GM23248 (cell line): ENCODE measurements around the gene NAALADL2. TPM values are rescaled to one million over a fixed set of nuclear protein-coding genes. Genes with fewer than 3 reads are reported as not detected.

Experiments
- DNase-seq: peaks from one replicate; pipeline ENCODE4 v3.0.0-alpha.2; 2015
- H2AFZ ChIP-seq: fragments of 200-600 bp; sonication (generic); 2 replicates; pipeline ENCODE4 v1.6.1; 2016; ENCODE audit warnings: antibody characterized with exemption
- H3F3A ChIP-seq: fragments of 200-600 bp; sonication (generic); 2 replicates; pipeline ENCODE4 v1.6.1; 2016; ENCODE audit warnings: mild to moderate bottlenecking, antibody characterized with exemption, mixed run types; ENCODE audit not compliant: insufficient read depth
- H3K27ac ChIP-seq: fragments of 200-600 bp; sonication (generic); 2 replicates; pipeline ENCODE4 v1.5.1; 2016; ENCODE audit warnings: mild to moderate bottlenecking
- H3K27me3 ChIP-seq: fragments of 200-600 bp; sonication (generic); replicated peaks from 2 replicates; pipeline ENCODE4 v1.6.1; 2016; ENCODE audit warnings: mild to moderate bottlenecking; ENCODE audit not compliant: insufficient read depth
- H3K36me3 ChIP-seq: fragments of 200-600 bp; sonication (generic); 2 replicates; pipeline ENCODE4 v1.6.1; 2016; ENCODE audit warnings: low read depth, mild to moderate bottlenecking
- H3K4me1 ChIP-seq: fragments of 200-600 bp; sonication (generic); 2 replicates; pipeline ENCODE4 v1.6.1; 2016; ENCODE audit warnings: mild to moderate bottlenecking; ENCODE audit not compliant: insufficient read depth
- H3K4me2 ChIP-seq: fragments of 200-600 bp; sonication (generic); one replicate; pipeline ENCODE4 v1.6.1; 2016; ENCODE audit warnings: mild to moderate bottlenecking; ENCODE audit not compliant: unreplicated experiment
- H3K4me3 ChIP-seq: fragments of 200-600 bp; sonication (generic); 2 replicates; pipeline ENCODE4 v1.5.1; 2016; ENCODE audit warnings: mild to moderate bottlenecking
- H3K79me2 ChIP-seq: fragments of 200-600 bp; sonication (generic); 2 replicates; pipeline ENCODE4 v1.6.1; 2016; ENCODE audit warnings: mild to moderate bottlenecking; ENCODE audit not compliant: insufficient read depth
- H3K9ac ChIP-seq: fragments of 200-600 bp; sonication (generic); 2 replicates; pipeline ENCODE4 v1.6.1; 2016; ENCODE audit warnings: mild to moderate bottlenecking
- H3K9me2 ChIP-seq: fragments of 200-600 bp; sonication (generic); 2 replicates; pipeline ENCODE4 v1.6.1; 2016; ENCODE audit warnings: mixed run types, mild to moderate bottlenecking, moderate library complexity; ENCODE audit not compliant: insufficient read depth
- H3K9me3 ChIP-seq: fragments of 200-600 bp; sonication (generic); one replicate; pipeline ENCODE4 v1.6.1; 2017; ENCODE audit warnings: low read depth
- H4K20me1 ChIP-seq: fragments of 200-600 bp; sonication (generic); 2 replicates; pipeline ENCODE4 v1.6.0; 2016; ENCODE audit not compliant: insufficient read depth
- EZH2 ChIP-seq: fragments of 200-600 bp; sonication (generic); IDR thresholded peaks from 2 replicates; pipeline ENCODE4 v1.6.1; 2018; ENCODE audit warnings: antibody characterized with exemption, mild to moderate bottlenecking; ENCODE audit not compliant: insufficient read depth, poor library complexity, severe bottlenecking
- EZH2phosphoT487 ChIP-seq: fragments of 200-600 bp; sonication (generic); IDR thresholded peaks from 2 replicates; pipeline ENCODE4 v1.6.1; 2018; ENCODE audit warnings: antibody characterized with exemption, moderate library complexity, mild to moderate bottlenecking, low read depth; ENCODE audit not compliant: insufficient read depth
- WGBS, 2 experiments: methylation state at CpG; one replicate each; pipeline ENCODE4 v1.1.6; 2015 to 2017; ENCODE audit warnings: low lambda C conversion rate in 2 of 2, low coverage in 1 of 2; ENCODE audit errors: missing lambda C conversion rate in 2 of 2; 5-methylcytosine and 5-hydroxymethylcytosine counted together
- in situ Hi-C: fragments of 300-500 bp; cut with MboI; formaldehyde crosslinking; loops from 2 replicates; pipeline ENCODE4 v1.15.0; 2020
- polyA plus RNA-seq: library from polyadenylated mRNA; unstranded; fragments of >200 nt; fragmentation: Nextera tagmentation; extraction: Ambion mirVana; gene quantifications from 2 replicates; pipeline ENCODE4 v1.2.1, GENCODE V29; 2016
- total RNA-seq: library from RNA; depleted of rRNA; stranded (reverse); fragments of >200 nt; shearing (Covaris generic); gene quantifications from 2 replicates; pipeline ENCODE4 v1.2.3, GENCODE V29; 2014

The NAALADL2 gene
- total and polyA plus RNA-seq, 2 experiments from 2014 or later = 20.5 to 81.0 TPM

GRCh38 chr3:175495331-175495730, 636.2 kb downstream of the NAALADL2 start:
- Histone ChIP-seq H3K9me3 (no peaks in the 10 kb centered on the region), H3K9ac (no peak overlapping the region), H3K79me2 (no peaks in the 10 kb centered on the region), H4K20me1 (no peaks in the 10 kb centered on the region), H3K4me1 (no peaks in the 10 kb centered on the region), H3K36me3 (no peaks in the 10 kb centered on the region), H3K4me2 (no peak overlapping the region), H2AFZ (no peak overlapping the region), H3F3A (no peaks in the 10 kb centered on the region), H3K9me2 (no peaks in the 10 kb centered on the region), H3K27ac (no peak overlapping the region), H3K27me3 (no peaks in the 10 kb centered on the region), H3K4me3 (no peak overlapping the region)
- no peak for DNase-seq
- in situ Hi-C loops = no loop called here
- 82 to 83% methylated on average over 3 of the region's 3 CpGs for WGBS, 2 experiments
- TF ChIP-seq EZH2 (no peak), EZH2phosphoT487 (no peak)

DNA sequence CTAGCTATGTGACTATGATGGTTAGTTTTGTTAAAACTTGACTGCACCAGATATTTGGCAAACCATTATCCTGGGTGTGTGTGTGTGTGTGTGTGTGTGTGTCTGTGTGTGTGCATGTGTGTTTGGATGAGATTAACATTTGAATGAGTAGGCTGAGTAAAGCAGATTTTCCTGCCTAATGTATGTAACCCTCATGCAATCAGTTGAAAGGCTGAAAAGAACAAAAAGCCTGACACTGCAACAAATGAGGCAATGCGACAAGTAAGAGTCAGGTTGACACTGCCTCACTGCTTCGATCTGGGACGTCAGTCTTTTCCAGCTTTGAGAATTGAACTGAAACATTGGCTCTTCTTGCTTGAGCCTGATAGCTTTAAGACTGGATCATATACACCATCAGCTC, 643.0 kb downstream of the NAALADL2 start:
- in situ Hi-C loops = no loop called here
- H4K20me1 ChIP-seq = no peaks in the 10 kb centered on the region
- no peak overlapping the region for H3K4me3 ChIP-seq
- no peaks in the 10 kb centered on the region for H3K9me2 ChIP-seq
- 36 to 47% methylated on average over 3 of the region's 3 CpGs for WGBS, 2 experiments
- no peak overlapping the region for H3K4me2 ChIP-seq
- H3K9me3 ChIP-seq = no peaks in the 10 kb centered on the region
- no peak for DNase-seq
- no peaks in the 10 kb centered on the region for H3F3A ChIP-seq
- no peaks in the 10 kb centered on the region for H3K36me3 ChIP-seq
- no peak overlapping the region for H3K27ac ChIP-seq
- no peaks in the 10 kb centered on the region for H3K79me2 ChIP-seq
- H3K4me1 ChIP-seq = no peaks in the 10 kb centered on the region
- no peak overlapping the region for H3K9ac ChIP-seq
- H2AFZ ChIP-seq = no peak overlapping the region
- no peaks in the 10 kb centered on the region for H3K27me3 ChIP-seq
- TF ChIP-seq EZH2 = no peak
- no peak for TF ChIP-seq EZH2phosphoT487

DNA sequence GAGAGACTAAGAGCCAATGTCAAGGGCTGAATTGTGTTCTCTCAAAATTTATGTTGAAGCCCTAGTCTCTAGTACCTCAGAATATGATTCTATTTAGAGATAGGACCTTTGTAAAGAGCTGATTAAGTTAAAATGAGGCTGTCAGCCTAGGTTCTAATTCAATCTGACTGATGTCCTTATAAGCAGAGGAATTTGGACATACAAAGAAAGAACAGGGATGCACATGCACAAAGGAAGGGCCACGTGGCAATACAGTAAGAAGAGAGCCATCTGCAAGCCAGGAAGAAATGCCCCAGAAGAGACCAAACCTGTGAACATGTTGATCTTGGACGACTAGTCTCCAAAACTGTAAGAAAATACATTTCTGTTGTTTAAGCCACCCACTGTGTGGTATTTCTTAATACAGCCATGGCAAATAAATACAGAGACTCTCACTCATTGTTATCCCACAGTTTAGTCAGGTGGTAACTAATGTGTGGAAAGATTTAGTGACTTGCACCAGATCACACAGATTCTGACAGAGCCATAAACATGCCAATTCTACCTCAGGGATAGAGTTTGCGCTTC, 652.2 kb downstream of the NAALADL2 start:
- no peaks in the 10 kb centered on the region for H3K9me2 ChIP-seq
- TF ChIP-seq EZH2phosphoT487 = no peak
- TF ChIP-seq EZH2 = no peak
- no peak for DNase-seq
- no peak overlapping the region for H3K4me2 ChIP-seq
- in situ Hi-C loops = no loop called here
- H4K20me1 ChIP-seq = no peaks in the 10 kb centered on the region
- WGBS, 2 experiments = 55 to 68% methylated on average over 3 of the region's 3 CpGs
- no peaks in the 10 kb centered on the region for H3K4me1 ChIP-seq
- H3K9ac ChIP-seq = no peak overlapping the region
- H3K27ac ChIP-seq = no peak overlapping the region
- no peak overlapping the region for H3K4me3 ChIP-seq
- no peaks in the 10 kb centered on the region for H3K79me2 ChIP-seq
- no peaks in the 10 kb centered on the region for H3K36me3 ChIP-seq
- no peaks in the 10 kb centered on the region for H3F3A ChIP-seq
- no peaks in the 10 kb centered on the region for H3K27me3 ChIP-seq
- H2AFZ ChIP-seq = no peak overlapping the region
- no peaks in the 10 kb centered on the region for H3K9me3 ChIP-seq

DNA sequence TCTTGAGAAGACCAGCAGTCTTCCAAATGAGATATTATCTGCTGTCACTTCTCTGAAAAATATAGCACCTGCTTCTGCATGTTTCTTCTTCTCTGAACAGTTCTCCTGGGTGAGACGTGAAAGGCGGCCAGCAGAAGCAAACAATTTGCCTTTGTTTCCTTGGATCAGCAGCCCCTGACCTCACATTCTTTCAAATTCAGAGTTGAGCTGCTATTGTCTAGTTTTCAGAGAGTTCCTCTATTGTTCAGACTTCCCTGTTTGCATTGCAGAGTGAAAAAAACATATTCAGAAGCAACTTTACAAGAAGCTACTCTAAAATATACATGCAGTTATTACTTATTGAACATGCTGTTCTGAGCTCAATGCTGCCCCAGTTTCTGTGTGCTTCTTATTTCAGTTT, 653.6 kb downstream of the NAALADL2 start:
- H3K27me3 ChIP-seq = no peaks in the 10 kb centered on the region
- no peak for TF ChIP-seq EZH2phosphoT487
- TF ChIP-seq EZH2 = no peak
- H2AFZ ChIP-seq = no peak overlapping the region
- H3K79me2 ChIP-seq = no peaks in the 10 kb centered on the region
- H3K9ac ChIP-seq = no peak overlapping the region
- 91 to 92% methylated on average over 2 of the region's 2 CpGs for WGBS, 2 experiments
- H3K4me3 ChIP-seq = no peak overlapping the region
- no peak overlapping the region for H3K4me2 ChIP-seq
- no peak overlapping the region for H3K27ac ChIP-seq
- H3K36me3 ChIP-seq = no peaks in the 10 kb centered on the region
- H3K9me2 ChIP-seq = no peaks in the 10 kb centered on the region
- in situ Hi-C loops = no loop called here
- H3K9me3 ChIP-seq = no peaks in the 10 kb centered on the region
- no peak for DNase-seq
- H3K4me1 ChIP-seq = no peaks in the 10 kb centered on the region
- H4K20me1 ChIP-seq = no peaks in the 10 kb centered on the region
- H3F3A ChIP-seq = no peaks in the 10 kb centered on the region

DNA sequence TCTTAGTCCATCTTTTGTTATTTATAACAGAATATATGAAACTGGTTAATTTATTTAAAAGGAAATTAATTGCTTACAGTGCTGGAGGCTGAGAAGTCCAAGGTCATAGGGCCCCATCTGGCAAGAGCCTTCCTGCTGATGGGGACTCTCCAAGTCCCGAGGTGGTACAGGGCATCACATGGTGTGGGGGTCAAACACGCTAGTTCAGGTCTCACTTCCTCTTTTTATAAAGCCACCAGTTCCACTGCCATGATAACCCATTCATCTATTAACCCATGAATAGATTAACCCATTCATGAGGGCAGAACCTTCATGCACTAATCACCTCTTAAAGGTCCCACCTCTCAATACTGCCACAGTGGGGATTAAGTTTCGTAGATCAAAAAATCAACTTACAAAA, 659.3 kb downstream of the NAALADL2 start:
- 71 to 82% methylated on average over 3 of the region's 3 CpGs for WGBS, 2 experiments
- H3K4me2 ChIP-seq = no peak overlapping the region
- no peaks in the 10 kb centered on the region for H3K9me2 ChIP-seq
- H3K4me1 ChIP-seq = no peaks in the 10 kb centered on the region
- in situ Hi-C loops = no loop called here
- H3K9me3 ChIP-seq = no peaks in the 10 kb centered on the region
- no peak overlapping the region for H2AFZ ChIP-seq
- no peaks in the 10 kb centered on the region for H3K27me3 ChIP-seq
- H3K27ac ChIP-seq = no peak overlapping the region
- no peaks in the 10 kb centered on the region for H3K36me3 ChIP-seq
- DNase-seq = no peak
- no peak overlapping the region for H3K4me3 ChIP-seq
- TF ChIP-seq EZH2phosphoT487 = no peak
- TF ChIP-seq EZH2 = no peak
- H3F3A ChIP-seq = no peaks in the 10 kb centered on the region
- no peaks in the 10 kb centered on the region for H3K79me2 ChIP-seq
- H4K20me1 ChIP-seq = no peaks in the 10 kb centered on the region
- no peak overlapping the region for H3K9ac ChIP-seq
